SU-DHL-6 (cell line): Measurements from ENCODE around the gene ANKRD42.

Experiments
- CTCF ChIP-seq: fragments of 200-600 bp; sonication (generic); IDR thresholded peaks from one replicate; pipeline ENCODE4 v1.5.1; 2017; ENCODE audit warnings: antibody characterized with exemption, mild to moderate bottlenecking, low read length, moderate library complexity; ENCODE audit not compliant: insufficient read depth, poor library complexity, severe bottlenecking
- EZH2phosphoT487 ChIP-seq: fragments of 200-600 bp; sonication (generic), shearing (Covaris generic); conservative IDR thresholded peaks from 2 replicates; pipeline ENCODE4 v1.6.1; 2018; ENCODE audit warnings: mild to moderate bottlenecking, antibody characterized with exemption, low read length, moderate library complexity, mixed read lengths

GRCh38 chr11:83161610-83162199 is 31.8 kb upstream of the ANKRD42 start:
- TF ChIP-seq CTCF (no peak), EZH2phosphoT487 (no peak)
